Endodermal cell (in vitro differentiated cells): ENCODE results near the gene FBN3. TPM values are rescaled to one million over a fixed set of nuclear protein-coding genes. Genes with fewer than 3 reads are reported as not detected.
"Not testable (repeated sequence)": the region's sequence is repeated elsewhere in the genome, so short reads cannot be mapped to it uniquely, and the experiment has no call there.

Experiments
- DNase-seq: peaks from one replicate; pipeline ENCODE4 v3.0.0-alpha.2; 2017
- H3K27ac ChIP-seq: 2 replicates; pipeline ENCODE4 v1.5.1; 2013; ENCODE audit warnings: mild to moderate bottlenecking, low read depth, low read length, moderate library complexity
- H3K27me3 ChIP-seq: 2 replicates; pipeline ENCODE4 v1.6.1; 2013; ENCODE audit warnings: mild to moderate bottlenecking, low read length, moderate library complexity; ENCODE audit not compliant: insufficient read depth, control insufficient read depth, poor library complexity, severe bottlenecking
- H3K36me3 ChIP-seq: 2 replicates; pipeline ENCODE4 v1.7.0; 2013; ENCODE audit warnings: mild to moderate bottlenecking, low read length, moderate library complexity; ENCODE audit not compliant: control insufficient read depth, insufficient read depth
- H3K4me1 ChIP-seq: one replicate; pipeline ENCODE4 v1.7.0; 2013; ENCODE audit warnings: low read length; ENCODE audit not compliant: control insufficient read depth, insufficient read depth
- H3K4me3 ChIP-seq: 2 replicates; pipeline ENCODE4 v1.5.1; 2013; ENCODE audit warnings: mild to moderate bottlenecking, low read length, moderate library complexity
- H3K9ac ChIP-seq: 2 replicates; pipeline ENCODE4 v1.6.1; 2013; ENCODE audit warnings: mild to moderate bottlenecking, low read length, moderate library complexity; ENCODE audit not compliant: poor library complexity, severe bottlenecking; ENCODE audit errors: extremely low read depth
- H3K9me3 ChIP-seq: 2 replicates; pipeline ENCODE4 v1.6.1; 2013; ENCODE audit warnings: mild to moderate bottlenecking, low read length, moderate library complexity; ENCODE audit not compliant: control insufficient read depth
- H3K27ac Mint-ChIP-seq: 2 replicates; pipeline ENCODE4 v1.8.0; 2020; ENCODE audit warnings: mixed read lengths
- H3K27me3 Mint-ChIP-seq: 2 replicates; pipeline ENCODE4 v1.8.0; 2021; ENCODE audit warnings: mild to moderate bottlenecking, mixed read lengths; ENCODE audit not compliant: insufficient read depth
- H3K36me3 Mint-ChIP-seq: 2 replicates; pipeline ENCODE4 v1.8.0; 2020; ENCODE audit warnings: low read depth, mixed read lengths
- H3K4me1 Mint-ChIP-seq: 2 replicates; pipeline ENCODE4 v1.8.0; 2020; ENCODE audit warnings: mixed read lengths
- H3K4me3 Mint-ChIP-seq: 2 replicates; pipeline ENCODE4 v1.8.0; 2020; ENCODE audit warnings: mild to moderate bottlenecking, moderate library complexity, mixed read lengths
- H3K9me3 Mint-ChIP-seq: 2 replicates; pipeline ENCODE4 v1.8.0; 2020; ENCODE audit warnings: mild to moderate bottlenecking, mixed read lengths
- CTCF ChIP-seq: fragments of 200-600 bp; sonication (generic); conservative IDR thresholded peaks from 2 replicates; pipeline ENCODE4 v1.5.0; 2021; ENCODE audit warnings: antibody characterized with exemption, mild to moderate bottlenecking
- WGBS, 2 experiments: methylation state at CpG; one replicate each; pipeline versions ENCODE4 v1.1.5 to v1.1.7; 2013; ENCODE audit warnings: missing lambda C conversion rate in 2 of 2, mixed read lengths in 1 of 2; ENCODE audit not compliant: insufficient coverage in 1 of 2, insufficient read length in 1 of 2; 5-methylcytosine and 5-hydroxymethylcytosine counted together
- total RNA-seq, 2 donors: library from RNA; stranded (reverse); fragmentation: NEBNext Ultra II Directional in 1 of 2; extraction: Animal tissue kit (Norgen Biotek cat#: 25700) in 1 of 2; gene quantifications; 2 replicates in 1 of 2; 3 replicates in 1 of 2; pipeline ENCODE4 v1.2.1, GENCODE V29; 2021

FBN3 gene
- total RNA-seq, 2 donors from 2014 or later, result 105 to 143 TPM

GRCh38 chr19:8105471-8105870, 43.9 kb downstream of the FBN3 start:
- Histone ChIP-seq H3K9ac (no peak overlapping the region), H3K4me3 (no peak overlapping the region), H3K9me3 (no peaks in the 10 kb centered on the region), H3K36me3 (peaks cover 76% of the 10 kb centered on the region), H3K4me1 (no peaks in the 10 kb centered on the region), H3K27me3 (no peaks in the 10 kb centered on the region), H3K27ac (no peak overlapping the region)
- Mint-ChIP-seq H3K4me3 (no peak overlapping the region), H3K9me3 (no peaks in the 10 kb centered on the region), H3K27ac (no peak overlapping the region), H3K4me1 (no peaks in the 10 kb centered on the region), H3K36me3 (peaks cover 40% of the 10 kb centered on the region), H3K27me3 (no peaks in the 10 kb centered on the region)
- no peak for TF ChIP-seq CTCF
- 94% methylated on average over 2 of the region's 2 CpGs; no CpG with 5 or more reads in 1 of the 2 experiments for WGBS, 2 experiments
- DNase-seq, result no peak

- H3K27ac Mint-ChIP-seq, H3K4me3 Mint-ChIP-seq, H3K9ac ChIP-seq, H3K27me3 ChIP-seq, H3K4me1 ChIP-seq, H3K4me1 Mint-ChIP-seq, H3K27ac ChIP-seq, DNase-seq, H3K27me3 Mint-ChIP-seq, H3K4me3 ChIP-seq: not testable (repeated sequence)
- Histone ChIP-seq H3K9me3 (peaks cover 20% of the 10 kb centered on the region), H3K36me3 (peaks cover 69% of the 10 kb centered on the region)
- 84 to 98% methylated on average over 8 to 12 of the region's 12 CpGs for WGBS, 2 experiments
- H3K36me3 Mint-ChIP-seq, result peaks cover 67% of the 10 kb centered on the region
- H3K9me3 Mint-ChIP-seq, result peaks cover 12% of the 10 kb centered on the region
These were observed 47.5 kb downstream of the FBN3 start for GRCh38 chr19:8101910-8102309.

- no peaks in the 10 kb centered on the region for H3K27me3 Mint-ChIP-seq
- no peak overlapping the region for H3K4me3 Mint-ChIP-seq
- no peaks in the 10 kb centered on the region for H3K4me1 Mint-ChIP-seq
- TF ChIP-seq CTCF, result no peak
- Histone ChIP-seq H3K9me3 (peaks cover 26% of the 10 kb centered on the region), H3K4me1 (no peaks in the 10 kb centered on the region), H3K27me3 (no peaks in the 10 kb centered on the region), H3K27ac (no peak overlapping the region), H3K4me3 (no peak overlapping the region), H3K36me3 (peaks cover 69% of the 10 kb centered on the region), H3K9ac (no peak overlapping the region)
- H3K9me3 Mint-ChIP-seq, result peaks cover 18% of the 10 kb centered on the region
- peak overlapping the region; percentile 72 for H3K27ac Mint-ChIP-seq
- DNase-seq, result peak; percentile 36
- WGBS, 2 experiments, result 79 to 93% methylated on average over 3 to 4 of the region's 4 CpGs
- peaks cover 73% of the 10 kb centered on the region for H3K36me3 Mint-ChIP-seq
These were observed 48.1 kb downstream of the FBN3 start for GRCh38 chr19:8101311-8101710.
